Activated CD4-positive, alpha-beta T cell treated with anti-CD3 and anti-CD28 coated beads, Interleukin-2, amount 50 U/mL, for 1 hour (primary cell): ENCODE results near the gene SUCO.

Source experiments
- DNase-seq: peaks from one replicate; pipeline ENCODE4 v3.0.0-alpha.2; 2020

Gene SUCO

GRCh38 chr1:172517545-172517944 lies 15.4 kb upstream of the SUCO start:
- DNase-seq: no peak

- DNase-seq: no peak
These were observed 3.6 kb upstream of the SUCO start for GRCh38 chr1:172529304-172529703.

GRCh38 chr1:172530000-172530399 lies 3.0 kb upstream of the SUCO start:
- DNase-seq: no peak

- no peak for DNase-seq
These were observed 1.4 kb upstream of the SUCO start for GRCh38 chr1:172531412-172532182.

GRCh38 chr1:172532183-172532699 lies 709 bp upstream of the SUCO start:
- peak; percentile 79 for DNase-seq

GRCh38 chr1:172533513-172534151 lies 682 bp downstream of the SUCO start:
- peak; percentile 36 for DNase-seq

- DNase-seq: no peak
These were observed 3.3 kb downstream of the SUCO start for GRCh38 chr1:172536256-172536655.

- DNase-seq: no peak
These were observed 4.4 kb downstream of the SUCO start for GRCh38 chr1:172537366-172537765.

GRCh38 chr1:172537827-172538391 lies 5.0 kb downstream of the SUCO start:
- DNase-seq: no peak

GRCh38 chr1:172540635-172541034 lies 7.7 kb downstream of the SUCO start:
- no peak for DNase-seq

- DNase-seq: no peak
These were observed 11.6 kb downstream of the SUCO start for GRCh38 chr1:172544481-172545104.

GRCh38 chr1:172545396-172546004 lies 12.6 kb downstream of the SUCO start:
- DNase-seq: no peak

- no peak for DNase-seq
These were observed 14.1 kb downstream of the SUCO start for GRCh38 chr1:172547071-172547470.

GRCh38 chr1:172549621-172550280 lies 16.8 kb downstream of the SUCO start:
- no peak for DNase-seq

- no peak for DNase-seq
These were observed 18.3 kb downstream of the SUCO start for GRCh38 chr1:172551279-172551678.

- DNase-seq: no peak
These were observed 22.0 kb downstream of the SUCO start for GRCh38 chr1:172554915-172555314.

- no peak for DNase-seq
These were observed 23.5 kb downstream of the SUCO start for GRCh38 chr1:172556461-172556860.

- DNase-seq: no peak
These were observed 24.3 kb downstream of the SUCO start for GRCh38 chr1:172557270-172557669.

GRCh38 chr1:172559572-172560210 lies 26.7 kb downstream of the SUCO start:
- no peak for DNase-seq

- no peak for DNase-seq
These were observed 28.3 kb downstream of the SUCO start for GRCh38 chr1:172561252-172561651.

GRCh38 chr1:172566196-172566997 lies 33.4 kb downstream of the SUCO start:
- no peak for DNase-seq
